ENCODE measurements around the gene MYADM.

MYADM gene

DNA sequence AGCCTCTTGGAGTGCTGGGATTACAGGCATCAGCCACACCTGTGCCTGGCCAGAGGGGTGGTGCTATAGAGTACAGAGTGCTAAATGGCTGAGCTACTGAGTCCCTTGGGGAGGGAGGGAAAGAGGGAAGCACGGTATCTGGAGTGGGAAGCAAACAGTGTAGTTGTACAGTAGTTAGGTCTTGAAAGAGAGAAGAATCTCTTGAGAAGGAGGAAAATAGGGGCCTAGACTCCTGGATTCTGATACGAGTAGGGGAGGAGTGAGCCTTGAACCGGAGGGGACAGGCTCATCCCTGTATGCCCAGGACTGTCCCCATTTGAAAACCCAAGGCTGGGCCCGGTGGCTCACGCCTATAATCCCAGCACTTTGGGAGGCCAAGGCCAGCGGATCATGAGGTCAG lies 5.1 kb downstream of the MYADM start:
- no peak for DNase-seq (ENCODE audit: low read depth in 1 of 2, low spot score in 1 of 2)
- Histone ChIP-seq H3K4me3 (replicated peaks; ENCODE audit: insufficient read depth, low read length) (no peak overlapping the region), H3K27me3 (ENCODE audit: insufficient read depth, poor library complexity, severe bottlenecking) (no peaks in the 10 kb centered on the region), H3K27ac (replicated peaks) (no peak overlapping the region)
- TF ChIP-seq, protein P1, sequence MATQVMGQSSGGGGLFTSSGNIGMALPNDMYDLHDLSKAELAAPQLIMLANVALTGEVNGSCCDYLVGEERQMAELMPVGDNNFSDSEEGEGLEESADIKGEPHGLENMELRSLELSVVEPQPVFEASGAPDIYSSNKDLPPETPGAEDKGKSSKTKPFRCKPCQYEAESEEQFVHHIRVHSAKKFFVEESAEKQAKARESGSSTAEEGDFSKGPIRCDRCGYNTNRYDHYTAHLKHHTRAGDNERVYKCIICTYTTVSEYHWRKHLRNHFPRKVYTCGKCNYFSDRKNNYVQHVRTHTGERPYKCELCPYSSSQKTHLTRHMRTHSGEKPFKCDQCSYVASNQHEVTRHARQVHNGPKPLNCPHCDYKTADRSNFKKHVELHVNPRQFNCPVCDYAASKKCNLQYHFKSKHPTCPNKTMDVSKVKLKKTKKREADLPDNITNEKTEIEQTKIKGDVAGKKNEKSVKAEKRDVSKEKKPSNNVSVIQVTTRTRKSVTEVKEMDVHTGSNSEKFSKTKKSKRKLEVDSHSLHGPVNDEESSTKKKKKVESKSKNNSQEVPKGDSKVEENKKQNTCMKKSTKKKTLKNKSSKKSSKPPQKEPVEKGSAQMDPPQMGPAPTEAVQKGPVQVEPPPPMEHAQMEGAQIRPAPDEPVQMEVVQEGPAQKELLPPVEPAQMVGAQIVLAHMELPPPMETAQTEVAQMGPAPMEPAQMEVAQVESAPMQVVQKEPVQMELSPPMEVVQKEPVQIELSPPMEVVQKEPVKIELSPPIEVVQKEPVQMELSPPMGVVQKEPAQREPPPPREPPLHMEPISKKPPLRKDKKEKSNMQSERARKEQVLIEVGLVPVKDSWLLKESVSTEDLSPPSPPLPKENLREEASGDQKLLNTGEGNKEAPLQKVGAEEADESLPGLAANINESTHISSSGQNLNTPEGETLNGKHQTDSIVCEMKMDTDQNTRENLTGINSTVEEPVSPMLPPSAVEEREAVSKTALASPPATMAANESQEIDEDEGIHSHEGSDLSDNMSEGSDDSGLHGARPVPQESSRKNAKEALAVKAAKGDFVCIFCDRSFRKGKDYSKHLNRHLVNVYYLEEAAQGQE (IDR thresholded peaks at IDR 0.05; ENCODE audit: insufficient replicate concordance, low read depth): no peak
- TF ChIP-seq, protein P2, sequence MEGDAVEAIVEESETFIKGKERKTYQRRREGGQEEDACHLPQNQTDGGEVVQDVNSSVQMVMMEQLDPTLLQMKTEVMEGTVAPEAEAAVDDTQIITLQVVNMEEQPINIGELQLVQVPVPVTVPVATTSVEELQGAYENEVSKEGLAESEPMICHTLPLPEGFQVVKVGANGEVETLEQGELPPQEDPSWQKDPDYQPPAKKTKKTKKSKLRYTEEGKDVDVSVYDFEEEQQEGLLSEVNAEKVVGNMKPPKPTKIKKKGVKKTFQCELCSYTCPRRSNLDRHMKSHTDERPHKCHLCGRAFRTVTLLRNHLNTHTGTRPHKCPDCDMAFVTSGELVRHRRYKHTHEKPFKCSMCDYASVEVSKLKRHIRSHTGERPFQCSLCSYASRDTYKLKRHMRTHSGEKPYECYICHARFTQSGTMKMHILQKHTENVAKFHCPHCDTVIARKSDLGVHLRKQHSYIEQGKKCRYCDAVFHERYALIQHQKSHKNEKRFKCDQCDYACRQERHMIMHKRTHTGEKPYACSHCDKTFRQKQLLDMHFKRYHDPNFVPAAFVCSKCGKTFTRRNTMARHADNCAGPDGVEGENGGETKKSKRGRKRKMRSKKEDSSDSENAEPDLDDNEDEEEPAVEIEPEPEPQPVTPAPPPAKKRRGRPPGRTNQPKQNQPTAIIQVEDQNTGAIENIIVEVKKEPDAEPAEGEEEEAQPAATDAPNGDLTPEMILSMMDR (IDR thresholded peaks at IDR 0.05; ENCODE audit: insufficient read depth, low read length): no peak
- no peak for TF ChIP-seq POLR2AphosphoS5 (IDR thresholded peaks at IDR 0.05; ENCODE audit: low read depth)
- TF ChIP-seq GABPA (IDR thresholded peaks at IDR 0.05; ENCODE audit: low read depth): no peak
- TF ChIP-seq SPI1 (IDR thresholded peaks at IDR 0.05; ENCODE audit: borderline replicate concordance, low read depth): no peak

DNA sequence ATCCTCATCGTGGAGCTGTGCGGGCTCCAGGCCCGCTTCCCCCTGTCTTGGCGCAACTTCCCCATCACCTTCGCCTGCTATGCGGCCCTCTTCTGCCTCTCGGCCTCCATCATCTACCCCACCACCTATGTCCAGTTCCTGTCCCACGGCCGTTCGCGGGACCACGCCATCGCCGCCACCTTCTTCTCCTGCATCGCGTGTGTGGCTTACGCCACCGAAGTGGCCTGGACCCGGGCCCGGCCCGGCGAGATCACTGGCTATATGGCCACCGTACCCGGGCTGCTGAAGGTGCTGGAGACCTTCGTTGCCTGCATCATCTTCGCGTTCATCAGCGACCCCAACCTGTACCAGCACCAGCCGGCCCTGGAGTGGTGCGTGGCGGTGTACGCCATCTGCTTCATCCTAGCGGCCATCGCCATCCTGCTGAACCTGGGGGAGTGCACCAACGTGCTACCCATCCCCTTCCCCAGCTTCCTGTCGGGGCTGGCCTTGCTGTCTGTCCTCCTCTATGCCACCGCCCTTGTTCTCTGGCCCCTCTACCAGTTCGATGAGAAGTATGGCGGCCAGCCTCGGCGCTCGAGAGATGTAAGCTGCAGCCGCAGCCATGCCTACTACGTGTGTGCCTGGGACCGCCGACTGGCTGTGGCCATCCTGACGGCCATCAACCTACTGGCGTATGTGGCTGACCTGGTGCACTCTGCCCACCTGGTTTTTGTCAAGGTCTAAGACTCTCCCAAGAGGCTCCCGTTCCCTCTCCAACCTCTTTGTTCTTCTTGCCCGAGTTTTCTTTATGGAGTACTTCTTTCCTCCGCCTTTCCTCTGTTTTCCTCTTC lies 6.3 kb downstream of the MYADM start:
- Histone ChIP-seq H3K27ac (replicated peaks) (no peak overlapping the region), H3K4me3 (replicated peaks; ENCODE audit: insufficient read depth, low read length) (no peak overlapping the region), H3K27me3 (ENCODE audit: insufficient read depth, poor library complexity, severe bottlenecking) (no peaks in the 10 kb centered on the region)
- DNase-seq (ENCODE audit: low read depth in 1 of 2, low spot score in 1 of 2): no peak
- TF ChIP-seq, protein P1 (IDR thresholded peaks at IDR 0.05; ENCODE audit: insufficient replicate concordance, low read depth): no peak
- TF ChIP-seq GABPA (IDR thresholded peaks at IDR 0.05; ENCODE audit: low read depth) (no peak), SPI1 (IDR thresholded peaks at IDR 0.05; ENCODE audit: borderline replicate concordance, low read depth) (no peak), POLR2AphosphoS5 (IDR thresholded peaks at IDR 0.05; ENCODE audit: low read depth) (no peak; the same call in 1 of the 2 replicates)
- TF ChIP-seq, protein P2 (IDR thresholded peaks at IDR 0.05; ENCODE audit: insufficient read depth, low read length): no peak

DNA sequence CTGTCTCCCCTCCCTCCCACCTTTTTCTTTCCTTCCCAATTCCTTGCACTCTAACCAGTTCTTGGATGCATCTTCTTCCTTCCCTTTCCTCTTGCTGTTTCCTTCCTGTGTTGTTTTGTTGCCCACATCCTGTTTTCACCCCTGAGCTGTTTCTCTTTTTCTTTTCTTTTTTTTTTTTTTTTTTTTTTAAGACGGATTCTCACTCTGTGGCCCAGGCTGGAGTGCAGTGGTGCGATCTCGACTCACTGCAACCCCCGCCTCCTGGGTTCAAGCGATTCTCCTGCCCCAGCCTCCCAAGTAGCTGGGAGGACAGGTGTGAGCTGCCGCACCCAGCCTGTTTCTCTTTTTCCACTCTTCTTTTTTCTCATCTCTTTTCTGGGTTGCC lies 6.9 kb downstream of the MYADM start:
- H3K27me3 ChIP-seq (ENCODE audit: insufficient read depth, poor library complexity, severe bottlenecking): peaks cover 2% of the 10 kb centered on the region
- H3K27ac ChIP-seq (replicated peaks): no peak overlapping the region
- H3K4me3 ChIP-seq (replicated peaks; ENCODE audit: insufficient read depth, low read length): no peak overlapping the region
- TF ChIP-seq, protein P2 (IDR thresholded peaks at IDR 0.05; ENCODE audit: insufficient read depth, low read length): no peak
- TF ChIP-seq POLR2AphosphoS5 (IDR thresholded peaks at IDR 0.05; ENCODE audit: low read depth): no peak
- TF ChIP-seq, protein P1 (IDR thresholded peaks at IDR 0.05; ENCODE audit: insufficient replicate concordance, low read depth): no peak
- no peak for TF ChIP-seq GABPA (IDR thresholded peaks at IDR 0.05; ENCODE audit: low read depth)
- TF ChIP-seq SPI1 (IDR thresholded peaks at IDR 0.05; ENCODE audit: borderline replicate concordance, low read depth): no peak
- no peak for DNase-seq (ENCODE audit: low read depth in 1 of 2, low spot score in 1 of 2)
